Uterus (tissue), 2 donors: ENCODE measurements around the gene SRPK3.

Source experiments
- CTCF ChIP-seq, 4 experiments: fragments of 200-600 bp in 2 of 4; fragments of 450-650 bp in 2 of 4; sonication (generic) in 2 of 4; IDR thresholded peaks; one replicate each; pipeline ENCODE4 v1.5.1; 2016 to 2019; ENCODE audit warnings: antibody characterized with exemption in 4 of 4, mild to moderate bottlenecking in 2 of 4, moderate library complexity in 1 of 4
- POLR2A ChIP-seq, 2 donors: fragments of 450-650 bp; IDR thresholded peaks; one replicate each; pipeline ENCODE4 v1.6.1; 2016; ENCODE audit warnings: antibody characterized with exemption in 2 of 2, mild to moderate bottlenecking in 1 of 2, moderate library complexity in 1 of 2

GRCh38 chrX:153801669-153802068 lies 20.8 kb downstream of the SRPK3 start:
- TF ChIP-seq CTCF (IDR thresholded peaks at IDR 0.05) (no peak), POLR2A (IDR thresholded peaks at IDR 0.05) (no peak)
